H1 (cell line): ENCODE data around the gene MEIOB.

Source experiments
- BRCA1 ChIP-seq: IDR thresholded peaks from 2 replicates; pipeline ENCODE4 v1.6.1; 2012; ENCODE audit warnings: low read depth, low read length, improper control_type of control experiment
- CTCF ChIP-seq, 3 experiments: IDR thresholded peaks; 1 replicate in 2 of 3; 2 replicates in 1 of 3; pipeline versions ENCODE4 v1.5.1 to v1.6.1; 2011; ENCODE audit warnings: low read length in 3 of 3, mild to moderate bottlenecking in 3 of 3, inconsistent platforms in 2 of 3, low read depth in 1 of 3, moderate library complexity in 1 of 3; ENCODE audit not compliant: insufficient read depth in 1 of 3; ENCODE audit errors: control extremely low read depth in 1 of 3
- SIN3A ChIP-seq, 2 experiments: IDR thresholded peaks in 1 of 2; conservative IDR thresholded peaks in 1 of 2; 2 replicates each; pipeline ENCODE4 v1.6.1; 2011 to 2012; ENCODE audit warnings: low read length in 2 of 2, improper control_type of control experiment in 1 of 2, low read depth in 1 of 2, mild to moderate bottlenecking in 1 of 2
- SP2 ChIP-seq: IDR thresholded peaks from 2 replicates; pipeline ENCODE4 v1.6.1; 2012; ENCODE audit warnings: mild to moderate bottlenecking, low read length, inconsistent platforms
- USF2 ChIP-seq: IDR thresholded peaks from 2 replicates; pipeline ENCODE4 v1.6.1; 2011; ENCODE audit warnings: low read length, improper control_type of control experiment

- TF ChIP-seq CTCF (IDR thresholded peaks at IDR 0.05; ENCODE audit: control extremely low read depth in 1 of 3, insufficient read depth in 1 of 3, low read depth in 1 of 3, low read length in 3 of 3) = no peak
- no peak for TF ChIP-seq SIN3A (conservative IDR thresholded peaks at IDR 0.05 in 1 of 2, IDR thresholded peaks at IDR 0.05 in 1 of 2; ENCODE audit: low read depth in 1 of 2, low read length in 2 of 2)
- TF ChIP-seq SP2 = no peak
- no peak for TF ChIP-seq BRCA1
- TF ChIP-seq USF2 = no peak
Measured at GRCh38 chr16:1919327-1919998, 47.5 kb upstream of the MEIOB start.
